ENCODE measurements around the gene ABCC3. TPM values are rescaled to one million over a fixed set of nuclear protein-coding genes. Genes with fewer than 3 reads are reported as not detected.

Gene ABCC3
- total RNA-seq, 3 donors from 2014 or later: 166 to 453 (median 211) TPM

- Histone ChIP-seq H3K9me3 (no peaks in the 10 kb centered on the region), H3K36me3 (ENCODE audit: low read depth) (no peaks in the 10 kb centered on the region), H3K4me3 (no peak overlapping the region), H3K4me1 (ENCODE audit: low read depth) (peaks cover 81% of the 10 kb centered on the region)
- DNase-seq (no peak), ATAC-seq (peak; percentile 52)
- TF ChIP-seq, protein P1, sequence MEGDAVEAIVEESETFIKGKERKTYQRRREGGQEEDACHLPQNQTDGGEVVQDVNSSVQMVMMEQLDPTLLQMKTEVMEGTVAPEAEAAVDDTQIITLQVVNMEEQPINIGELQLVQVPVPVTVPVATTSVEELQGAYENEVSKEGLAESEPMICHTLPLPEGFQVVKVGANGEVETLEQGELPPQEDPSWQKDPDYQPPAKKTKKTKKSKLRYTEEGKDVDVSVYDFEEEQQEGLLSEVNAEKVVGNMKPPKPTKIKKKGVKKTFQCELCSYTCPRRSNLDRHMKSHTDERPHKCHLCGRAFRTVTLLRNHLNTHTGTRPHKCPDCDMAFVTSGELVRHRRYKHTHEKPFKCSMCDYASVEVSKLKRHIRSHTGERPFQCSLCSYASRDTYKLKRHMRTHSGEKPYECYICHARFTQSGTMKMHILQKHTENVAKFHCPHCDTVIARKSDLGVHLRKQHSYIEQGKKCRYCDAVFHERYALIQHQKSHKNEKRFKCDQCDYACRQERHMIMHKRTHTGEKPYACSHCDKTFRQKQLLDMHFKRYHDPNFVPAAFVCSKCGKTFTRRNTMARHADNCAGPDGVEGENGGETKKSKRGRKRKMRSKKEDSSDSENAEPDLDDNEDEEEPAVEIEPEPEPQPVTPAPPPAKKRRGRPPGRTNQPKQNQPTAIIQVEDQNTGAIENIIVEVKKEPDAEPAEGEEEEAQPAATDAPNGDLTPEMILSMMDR (IDR thresholded peaks at IDR 0.05): no peak
- intact Hi-C loops (cut with DNase I, micrococcal nuclease): no loop called here
These were observed 93.4 kb downstream of the ABCC3 start for GRCh38 chr17:50728112-50728429.

DNA sequence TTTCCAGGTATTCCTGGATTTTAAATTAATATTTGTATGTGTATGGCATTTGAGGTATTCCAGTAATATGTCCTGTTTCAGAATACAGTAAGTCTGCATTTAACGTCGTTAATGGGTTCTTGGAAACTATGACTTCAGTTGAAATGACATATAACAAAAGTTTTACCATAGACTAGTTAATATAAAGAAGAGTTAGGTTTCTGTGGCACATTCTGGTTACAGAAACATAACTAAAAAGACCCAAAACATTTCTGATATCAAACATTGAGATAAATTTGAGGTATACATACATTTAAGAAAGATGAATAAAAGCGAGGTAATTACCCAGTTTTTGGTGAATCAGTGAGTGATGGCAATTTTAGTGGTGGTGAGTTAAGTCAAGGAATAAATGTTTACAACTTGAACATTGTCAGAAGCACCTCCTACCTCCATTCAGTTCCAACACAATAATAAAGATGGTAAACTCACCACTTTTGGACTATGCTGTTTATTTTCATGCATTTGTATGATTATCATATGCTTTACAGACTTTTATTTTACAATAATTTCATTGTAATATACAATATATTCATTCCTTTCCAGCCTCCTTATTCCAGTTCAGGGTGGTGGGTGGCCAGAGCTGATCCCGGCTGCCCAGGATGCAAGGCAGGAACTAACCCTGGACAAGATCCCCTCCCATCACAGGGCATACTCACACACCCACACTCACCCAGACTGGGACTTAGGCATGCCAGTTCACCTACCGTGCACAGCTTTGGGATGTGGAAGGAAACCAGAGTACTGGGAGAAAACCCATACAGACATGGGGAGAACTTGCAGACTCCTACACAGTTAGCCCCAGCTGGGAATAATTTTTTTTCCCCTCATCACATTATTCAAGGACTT is 94.4 kb downstream of the ABCC3 start:
- TF ChIP-seq, protein P1 (IDR thresholded peaks at IDR 0.05): no peak
- Histone ChIP-seq H3K4me3 (no peak overlapping the region), H3K36me3 (ENCODE audit: low read depth) (no peaks in the 10 kb centered on the region), H3K9me3 (no peaks in the 10 kb centered on the region), H3K4me1 (ENCODE audit: low read depth) (peaks cover 77% of the 10 kb centered on the region)
- intact Hi-C loops (cut with DNase I, micrococcal nuclease): no loop called here
- ATAC-seq (no peak), DNase-seq (no peak)

DNA sequence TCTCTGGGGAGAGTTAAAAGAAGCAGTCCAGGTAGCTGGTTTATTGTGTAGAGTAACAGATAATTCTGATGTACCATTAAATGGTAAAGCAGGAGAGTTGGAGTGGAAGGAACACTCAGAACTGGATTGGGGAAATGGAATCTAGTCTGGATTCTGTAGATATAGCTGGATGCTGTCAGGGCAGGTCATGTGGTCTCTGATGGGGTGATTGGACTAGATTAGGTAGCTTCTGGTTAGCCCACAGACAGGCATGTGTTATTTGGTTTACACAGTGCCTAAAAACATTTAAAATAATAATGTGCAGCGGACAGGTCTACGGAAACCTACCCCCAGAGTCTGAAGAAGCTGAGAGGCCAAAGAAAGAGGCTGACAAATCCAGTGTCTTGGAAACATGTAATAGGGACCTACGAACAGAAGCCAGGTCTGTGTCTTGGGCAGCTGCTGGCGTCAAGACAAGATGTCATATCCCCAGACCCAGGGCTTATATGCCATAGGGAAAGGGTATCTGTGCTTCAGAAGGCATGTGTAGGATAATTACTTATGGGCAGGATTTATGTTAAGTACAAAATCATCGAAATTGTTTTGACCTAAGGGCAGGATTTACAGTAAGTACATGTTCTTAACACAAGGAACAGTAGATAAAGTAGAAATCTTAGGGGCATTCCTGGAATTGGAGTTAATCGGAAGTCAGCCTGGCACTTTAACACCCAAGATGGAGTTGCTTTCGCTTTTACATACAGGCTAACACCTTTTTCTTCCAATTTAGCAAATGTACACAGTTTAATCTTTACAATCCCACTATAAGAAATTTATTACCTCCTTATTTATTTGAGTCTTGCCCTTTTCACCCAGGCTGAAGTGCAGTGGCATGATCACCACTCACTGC is 97.1 kb downstream of the ABCC3 start:
- Histone ChIP-seq H3K36me3 (ENCODE audit: low read depth) (no peaks in the 10 kb centered on the region), H3K4me1 (ENCODE audit: low read depth) (peaks cover 68% of the 10 kb centered on the region), H3K9me3 (no peaks in the 10 kb centered on the region), H3K4me3 (no peak overlapping the region)
- DNase-seq (no peak), ATAC-seq (peak; percentile 57)
- TF ChIP-seq, protein P1 (IDR thresholded peaks at IDR 0.05): no peak
- intact Hi-C loops (cut with DNase I, micrococcal nuclease): no loop called here

DNA sequence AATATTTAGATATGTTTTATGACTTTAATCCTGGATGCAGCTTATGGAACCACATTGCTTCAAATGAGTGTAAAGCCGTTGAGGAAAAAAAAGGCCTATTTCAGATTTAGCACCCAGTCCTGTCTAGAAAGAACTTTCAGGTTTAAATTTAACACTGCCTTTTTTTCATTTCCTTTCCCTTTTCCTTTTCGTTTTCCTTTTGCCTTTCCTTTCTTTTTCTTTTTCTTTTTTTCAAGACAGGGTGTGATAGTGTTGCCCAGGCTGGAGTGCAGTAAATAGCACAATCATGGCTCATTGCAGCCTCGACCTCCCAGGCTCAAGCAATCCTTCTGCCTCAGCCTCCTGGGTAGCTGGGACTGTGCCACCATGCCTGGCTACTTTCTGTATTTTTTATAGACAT is 100.6 kb downstream of the ABCC3 start:
- Histone ChIP-seq H3K9me3 (no peaks in the 10 kb centered on the region), H3K4me3 (no peak overlapping the region), H3K36me3 (ENCODE audit: low read depth) (peaks cover 4% of the 10 kb centered on the region), H3K4me1 (ENCODE audit: low read depth) (peaks cover 37% of the 10 kb centered on the region)
- DNase-seq (no peak), ATAC-seq (no peak)
- TF ChIP-seq, protein P1 (IDR thresholded peaks at IDR 0.05): no peak
- intact Hi-C loops (cut with DNase I, micrococcal nuclease): no loop called here

DNA sequence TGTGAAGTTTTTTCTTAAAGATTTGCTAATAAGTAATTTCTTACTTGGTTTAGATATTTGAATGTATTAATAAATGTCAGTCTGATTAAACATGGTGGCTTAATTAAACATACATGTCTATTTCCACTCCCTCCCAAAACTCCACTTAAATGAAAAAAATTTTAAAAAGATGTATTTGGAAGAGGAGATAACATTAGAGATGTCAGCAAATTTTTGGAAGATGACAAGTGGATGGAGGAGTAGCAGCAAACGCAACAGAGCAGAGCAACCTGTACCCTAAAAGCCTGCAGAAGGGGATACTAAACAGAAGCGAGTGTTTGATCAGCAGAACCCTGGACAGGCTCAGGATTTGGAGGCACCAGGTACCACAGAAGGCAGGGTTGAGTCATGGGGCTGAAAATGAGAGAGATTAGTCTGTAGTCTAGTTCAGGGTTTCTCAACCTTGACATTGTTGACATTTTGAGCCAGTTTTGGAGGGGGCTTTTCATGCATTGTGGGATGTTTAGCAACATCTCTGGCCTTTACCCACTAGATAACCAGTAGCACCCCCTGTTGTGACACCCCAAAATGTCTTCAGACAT is 102.5 kb downstream of the ABCC3 start:
- Histone ChIP-seq H3K9me3 (no peaks in the 10 kb centered on the region), H3K4me1 (ENCODE audit: low read depth) (peaks cover 22% of the 10 kb centered on the region), H3K4me3 (no peak overlapping the region), H3K36me3 (ENCODE audit: low read depth) (peaks cover 14% of the 10 kb centered on the region)
- intact Hi-C loops (cut with DNase I, micrococcal nuclease): no loop called here
- TF ChIP-seq, protein P1 (IDR thresholded peaks at IDR 0.05): no peak
- ATAC-seq (no peak), DNase-seq (no peak)

All from mucosa of descending colon (tissue), 3 donors.